Osteoblast (primary cell): ENCODE measurements around the gene RCOR1. TPM values are rescaled to one million over a fixed set of nuclear protein-coding genes. Genes with fewer than 3 reads are reported as not detected.

Experiments
- DNase-seq: peaks from one replicate; pipeline ENCODE4 v3.0.0; 2011; ENCODE audit warnings: low spot score, mixed read lengths; ENCODE audit not compliant: insufficient read length; ENCODE audit errors: missing footprints
- H2AFZ ChIP-seq: 2 replicates; pipeline ENCODE4 v1.6.0; 2011; ENCODE audit warnings: mild to moderate bottlenecking, low read length
- H3K27ac ChIP-seq: 2 replicates; pipeline ENCODE4 v1.5.1; 2011; ENCODE audit warnings: mild to moderate bottlenecking, low read depth, low read length, moderate library complexity
- H3K27me3 ChIP-seq: 2 replicates; pipeline ENCODE4 v1.6.0; 2012; ENCODE audit warnings: mild to moderate bottlenecking, control low read depth, inconsistent platforms, low read length, moderate library complexity; ENCODE audit not compliant: insufficient read depth
- H3K36me3 ChIP-seq: 2 replicates; pipeline ENCODE4 v1.5.1; 2011; ENCODE audit warnings: mild to moderate bottlenecking, low read length, control low read depth, moderate library complexity; ENCODE audit not compliant: insufficient read depth
- H3K4me1 ChIP-seq: 2 replicates; pipeline ENCODE4 v1.5.1; 2011; ENCODE audit warnings: mild to moderate bottlenecking, low read length, control low read depth, moderate library complexity; ENCODE audit not compliant: insufficient read depth
- H3K4me2 ChIP-seq: 2 replicates; pipeline ENCODE4 v1.6.0; 2011; ENCODE audit warnings: mild to moderate bottlenecking, low read length; ENCODE audit not compliant: insufficient read depth
- H3K4me3 ChIP-seq: fragments of 200-600 bp; sonication (generic); 3 replicates; pipeline ENCODE4 v1.5.1; 2012; ENCODE audit warnings: mild to moderate bottlenecking, low read length, inconsistent platforms; ENCODE audit not compliant: insufficient read depth
- H3K79me2 ChIP-seq: 2 replicates; pipeline ENCODE4 v1.6.0; 2012; ENCODE audit warnings: mild to moderate bottlenecking, low read length, control low read depth, inconsistent platforms; ENCODE audit not compliant: insufficient read depth
- H3K9me3 ChIP-seq: 2 replicates; pipeline ENCODE4 v1.5.1; 2011; ENCODE audit warnings: low read depth, low read length, control low read depth
- H4K20me1 ChIP-seq: 2 replicates; pipeline ENCODE4 v1.6.0; 2012; ENCODE audit warnings: mild to moderate bottlenecking, low read length, control low read depth; ENCODE audit not compliant: insufficient read depth
- CTCF ChIP-seq: IDR thresholded peaks from 2 replicates; pipeline ENCODE4 v1.5.1; 2011; ENCODE audit warnings: mild to moderate bottlenecking, low read depth, low read length, moderate library complexity; ENCODE audit errors: extremely low read depth
- total RNA-seq: library from RNA; depleted of rRNA; stranded (reverse); fragments of >200 nt; gene quantifications from 2 replicates; pipeline ENCODE4 v1.2.3, GENCODE V29; 2012

RCOR1 gene
- total RNA-seq, 1 donor, result 11.6 TPM

GRCh38 chr14:102688290-102688689 is 95.8 kb downstream of the RCOR1 start:
- TF ChIP-seq CTCF, result no peak
- Histone ChIP-seq H3K27me3 (no peaks in the 10 kb centered on the region), H3K79me2 (peaks cover 57% of the 10 kb centered on the region), H3K9me3 (no peaks in the 10 kb centered on the region), H3K27ac (no peak overlapping the region), H4K20me1 (peaks cover 60% of the 10 kb centered on the region), H3K4me2 (no peak overlapping the region), H3K4me1 (no peaks in the 10 kb centered on the region), H2AFZ (no peak overlapping the region), H3K4me3 (no peak overlapping the region), H3K36me3 (no peaks in the 10 kb centered on the region)
- DNase-seq, result no peak

DNA sequence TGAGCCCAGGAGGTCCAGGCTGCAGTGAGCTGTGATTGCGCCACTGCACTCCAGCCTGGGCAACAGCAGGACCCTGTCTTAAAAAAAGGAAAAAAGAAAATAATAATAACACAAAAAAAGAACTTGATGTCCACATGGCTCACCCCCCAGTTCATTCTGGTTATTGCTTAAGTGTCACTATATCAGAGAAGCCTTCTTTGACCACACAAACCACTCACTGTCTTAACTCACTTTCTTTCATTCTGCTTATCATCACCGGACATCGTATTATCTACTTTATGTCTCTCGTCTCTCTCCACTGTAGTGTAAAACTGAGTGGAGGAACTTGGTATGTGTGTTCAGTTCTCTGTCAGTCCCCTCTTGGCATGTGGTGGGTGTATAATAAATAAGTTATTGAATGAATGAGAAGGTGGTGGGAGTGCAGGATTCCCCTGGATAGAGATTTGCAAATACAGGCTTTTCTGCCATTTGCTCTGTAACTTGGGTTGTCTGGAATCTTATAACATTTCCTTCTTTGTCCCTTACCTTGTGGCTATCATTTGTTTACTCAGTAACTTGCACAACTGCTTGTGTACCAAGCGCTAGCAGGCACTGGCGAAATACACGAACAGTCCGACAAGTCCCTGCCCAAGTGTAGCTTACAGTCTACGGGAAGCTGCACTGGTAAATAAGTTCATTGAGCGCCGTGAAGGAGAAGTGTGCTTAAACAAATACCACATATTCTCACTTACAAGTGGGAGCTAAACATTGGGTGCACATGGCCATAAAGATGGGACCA is 98.2 kb downstream of the RCOR1 start:
- H3K4me2 ChIP-seq, result no peak overlapping the region
- H4K20me1 ChIP-seq, result peaks cover 62% of the 10 kb centered on the region
- H3K36me3 ChIP-seq, result no peaks in the 10 kb centered on the region
- no peak overlapping the region for H3K4me3 ChIP-seq
- no peak for DNase-seq
- no peaks in the 10 kb centered on the region for H3K4me1 ChIP-seq
- no peak overlapping the region for H3K27ac ChIP-seq
- H3K27me3 ChIP-seq, result no peaks in the 10 kb centered on the region
- no peak overlapping the region for H2AFZ ChIP-seq
- H3K9me3 ChIP-seq, result no peaks in the 10 kb centered on the region
- H3K79me2 ChIP-seq, result peaks cover 61% of the 10 kb centered on the region
- TF ChIP-seq CTCF, result no peak

DNA sequence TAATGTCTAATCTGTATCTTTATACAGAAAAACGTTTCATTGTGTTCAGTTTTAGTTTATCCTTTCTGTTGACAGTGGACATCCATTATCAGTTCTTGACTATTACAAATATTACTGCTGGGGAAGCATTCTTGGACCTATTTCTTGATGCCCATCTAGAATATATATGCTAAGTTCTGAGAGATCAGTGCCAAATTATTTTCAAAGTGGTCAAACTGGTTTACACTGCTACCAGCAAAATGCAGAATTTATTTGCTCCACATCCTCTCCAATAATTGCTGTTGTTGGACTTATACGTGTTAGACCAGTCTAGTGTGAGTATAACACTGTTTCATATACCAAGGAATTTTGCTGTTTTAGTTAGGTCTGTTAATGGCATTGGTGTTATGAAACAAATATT is 99.3 kb downstream of the RCOR1 start:
- no peaks in the 10 kb centered on the region for H3K36me3 ChIP-seq
- H2AFZ ChIP-seq, result no peak overlapping the region
- no peaks in the 10 kb centered on the region for H3K27me3 ChIP-seq
- no peak overlapping the region for H3K27ac ChIP-seq
- no peak overlapping the region for H3K4me3 ChIP-seq
- no peak for DNase-seq
- TF ChIP-seq CTCF, result no peak
- peaks cover 6% of the 10 kb centered on the region for H3K4me1 ChIP-seq
- H4K20me1 ChIP-seq, result peaks cover 62% of the 10 kb centered on the region
- peaks cover 63% of the 10 kb centered on the region for H3K79me2 ChIP-seq
- H3K9me3 ChIP-seq, result no peaks in the 10 kb centered on the region
- no peak overlapping the region for H3K4me2 ChIP-seq

GRCh38 chr14:102692334-102692733 is 99.9 kb downstream of the RCOR1 start:
- Histone ChIP-seq H3K4me3 (no peak overlapping the region), H3K36me3 (no peaks in the 10 kb centered on the region), H3K9me3 (no peaks in the 10 kb centered on the region), H3K27ac (no peak overlapping the region), H3K27me3 (no peaks in the 10 kb centered on the region), H3K79me2 (peaks cover 62% of the 10 kb centered on the region), H2AFZ (no peak overlapping the region), H4K20me1 (peaks cover 66% of the 10 kb centered on the region), H3K4me2 (no peak overlapping the region), H3K4me1 (peaks cover 11% of the 10 kb centered on the region)
- no peak for DNase-seq
- TF ChIP-seq CTCF, result no peak
